Keratinocyte (primary cell): ENCODE results near the gene SYT9. TPM values are rescaled to one million over a fixed set of nuclear protein-coding genes. Genes with fewer than 3 reads are reported as not detected.
A peak's percentile ranks its signal among the peaks of the same experiment; 100 is the strongest.

Experiments
- DNase-seq: peaks from one replicate; pipeline ENCODE4 v3.0.0-alpha.2; 2011; ENCODE audit warnings: low read depth, missing footprints, low spot score
- FAIRE-seq: peaks from 2 replicates; lab custom pipeline; 2011; peaks lifted over from hg19 to GRCh38; lab: Jason Lieb, UNC
- H2AFZ ChIP-seq: 2 replicates; pipeline ENCODE4 v1.6.0; 2012; ENCODE audit warnings: low read length, control low read depth, inconsistent platforms; ENCODE audit not compliant: control insufficient read depth
- H3K27ac ChIP-seq: 2 replicates; pipeline ENCODE4 v1.5.1; 2011; ENCODE audit warnings: low read length; ENCODE audit not compliant: control insufficient read depth, insufficient read depth
- H3K27me3 ChIP-seq: 3 replicates; pipeline ENCODE4 v1.6.0; 2011; ENCODE audit warnings: low read length; ENCODE audit not compliant: control insufficient read depth, insufficient read depth; ENCODE audit errors: extremely low read depth
- H3K36me3 ChIP-seq, 2 experiments: 2 replicates in 1 of 2; 3 replicates in 1 of 2; pipeline ENCODE4 v1.5.1; 2011; ENCODE audit warnings: low read length in 2 of 2, mild to moderate bottlenecking in 1 of 2; ENCODE audit not compliant: control insufficient read depth in 2 of 2, insufficient read depth in 2 of 2; ENCODE audit errors: extremely low read depth in 1 of 2
- H3K4me1 ChIP-seq: 3 replicates; pipeline ENCODE4 v1.5.1; 2011; ENCODE audit warnings: low read length; ENCODE audit not compliant: control insufficient read depth, insufficient read depth; ENCODE audit errors: extremely low read depth
- H3K4me2 ChIP-seq: 3 replicates; pipeline ENCODE4 v1.6.0; 2011; ENCODE audit warnings: low read depth, low read length; ENCODE audit not compliant: control insufficient read depth, insufficient read depth; ENCODE audit errors: extremely low read depth
- H3K4me3 ChIP-seq, 3 experiments: fragments of 200-600 bp in 1 of 3; sonication (generic) in 1 of 3; 2 replicates in 2 of 3; 3 replicates in 1 of 3; pipeline ENCODE4 v1.5.1; 2011 to 2016; ENCODE audit warnings: low read length in 3 of 3, mild to moderate bottlenecking in 3 of 3, control low read depth in 2 of 3, inconsistent platforms in 1 of 3, low read depth in 1 of 3, mixed read lengths in 1 of 3, mixed run types in 1 of 3, moderate library complexity in 1 of 3; ENCODE audit not compliant: control insufficient read depth in 2 of 3, insufficient read depth in 2 of 3; ENCODE audit errors: extremely low read depth in 1 of 3
- H3K79me2 ChIP-seq: 2 replicates; pipeline ENCODE4 v1.6.0; 2012; ENCODE audit warnings: low read length; ENCODE audit not compliant: control insufficient read depth, insufficient read depth
- H3K9ac ChIP-seq: 3 replicates; pipeline ENCODE4 v1.6.0; 2011; ENCODE audit warnings: low read length; ENCODE audit not compliant: control insufficient read depth, insufficient read depth; ENCODE audit errors: extremely low read depth
- H3K9me1 ChIP-seq: 3 replicates; pipeline ENCODE4 v1.6.0; 2011; ENCODE audit warnings: low read length; ENCODE audit not compliant: control insufficient read depth, insufficient read depth; ENCODE audit errors: extremely low read depth
- H3K9me3 ChIP-seq: 2 replicates; pipeline ENCODE4 v1.5.1; 2012; ENCODE audit warnings: low read depth, low read length; ENCODE audit not compliant: control insufficient read depth
- H4K20me1 ChIP-seq: 3 replicates; pipeline ENCODE4 v1.6.0; 2011; ENCODE audit warnings: low read length; ENCODE audit not compliant: control insufficient read depth, insufficient read depth; ENCODE audit errors: extremely low read depth
- CTCF ChIP-seq, 3 experiments: IDR thresholded peaks in 1 of 3; conservative IDR thresholded peaks in 1 of 3; optimal IDR thresholded peaks in 1 of 3; 2 replicates in 2 of 3; 3 replicates in 1 of 3; pipeline versions ENCODE3 to v1.5.1; 2011; ENCODE audit warnings: low read length in 3 of 3, mild to moderate bottlenecking in 3 of 3, moderate library complexity in 2 of 3, control low read depth in 1 of 3, inconsistent platforms in 1 of 3; ENCODE audit not compliant: insufficient read depth in 2 of 3; ENCODE audit errors: extremely low read depth in 1 of 3
- EZH2 ChIP-seq: IDR thresholded peaks from one replicate; pipeline ENCODE4 v1.6.1; 2012; ENCODE audit warnings: inconsistent platforms, mild to moderate bottlenecking, low read length, moderate library complexity
- dilution Hi-C: fragments of 300-500 bp; cut with MboI; formaldehyde crosslinking; loops from one replicate; pipeline ENCODE4 v1.7.0; 2020; ENCODE audit warnings: low sequenced_read_pairs; ENCODE audit not compliant: extremely low pct_ligation_motif_present
- polyA minus RNA-seq, 3 experiments: library from RNA; depleted of rRNA, polyadenylated mRNA; stranded (reverse); fragments of >200 nt; gene quantifications; 1 replicate in 1 of 3; 2 replicates in 1 of 3; 3 replicates in 1 of 3; pipeline ENCODE4 v1.2.3, GENCODE V29; 2011
- polyA plus RNA-seq, 5 experiments: library from polyadenylated mRNA; depleted of rRNA in 3 of 5; stranded (reverse) in 3 of 5; stranded (forward) in 1 of 5; unstranded in 1 of 5; fragments of >200 nt; gene quantifications; 1 replicate in 1 of 5; 2 replicates in 3 of 5; 3 replicates in 1 of 5; pipeline versions ENCODE4 v1.2.1 to v1.2.3, GENCODE V29; 2011 to 2012; ENCODE audit warnings: missing spikeins in 2 of 5, low read depth in 1 of 5, low replicate concordance in 1 of 5

The SYT9 gene
- polyA plus RNA-seq (not detected in 3 replicates), polyA minus RNA-seq (not detected in 3 replicates)
- polyA plus RNA-seq (2011; ENCODE audit: low read depth): not detected
- not detected in 2 replicates for polyA plus RNA-seq (2011; cell fraction: cytosol; rRNA removed)
- polyA plus RNA-seq (2011; cell fraction: nucleus; rRNA removed): not detected in 2 replicates
- not detected in 2 replicates for polyA plus RNA-seq (2012; ENCODE audit: low replicate concordance)
- not detected for polyA minus RNA-seq (2011; cell fraction: cytosol; rRNA and poly(A)+ RNA removed)
- not detected in 2 replicates for polyA minus RNA-seq (2011; cell fraction: nucleus; rRNA and poly(A)+ RNA removed)

- no peaks in the 10 kb centered on the region for H3K36me3 ChIP-seq
- H3K27ac ChIP-seq: no peak within 1 kb of the TSS
- dilution Hi-C loops: no loop called here
- no peaks in the 10 kb centered on the region for H3K79me2 ChIP-seq
- peak within 1 kb of the TSS; percentile 78 for H2AFZ ChIP-seq
- peaks cover 31% of the 10 kb centered on the region for H3K27me3 ChIP-seq
- H3K4me2 ChIP-seq: peak within 1 kb of the TSS; percentile 71
- no peak for FAIRE-seq
- no peaks in the 10 kb centered on the region for H3K9me3 ChIP-seq
- H3K9me1 ChIP-seq: no peaks in the 10 kb centered on the region
- H3K9ac ChIP-seq: no peak within 1 kb of the TSS
- no peaks in the 10 kb centered on the region for H4K20me1 ChIP-seq
- TF ChIP-seq EZH2: no peak
- TF ChIP-seq CTCF (optimal IDR thresholded peaks at IDR 0.05 in 1 of 3, IDR thresholded peaks at IDR 0.05 in 1 of 3, conservative IDR thresholded peaks at IDR 0.05 in 1 of 3; ENCODE audit: extremely low read depth in 1 of 3, insufficient read depth in 2 of 3, low read length in 3 of 3): peak in 1 of 3 experiments; percentile 3
- no peaks in the 10 kb centered on the region for H3K4me1 ChIP-seq
- no peak for DNase-seq
- peak within 1 kb of the TSS; percentile 38 to 59 (median 57) for H3K4me3 ChIP-seq
These were observed at the start of gene SYT9 for GRCh38 chr11:7251836-7252682. Gene SYT9 (plus strand): TSS chr11:7251904. CDS start chr11:7252187, 283 bp downstream.

GRCh38 chr11:7202412-7202811 is 49.3 kb upstream of the SYT9 start:
- H2AFZ ChIP-seq: no peak overlapping the region
- no peaks in the 10 kb centered on the region for H3K27me3 ChIP-seq
- DNase-seq: no peak
- dilution Hi-C loops: no loop called here
- no peaks in the 10 kb centered on the region for H3K9me3 ChIP-seq
- no peaks in the 10 kb centered on the region for H3K4me1 ChIP-seq
- H3K9me1 ChIP-seq: no peaks in the 10 kb centered on the region
- H3K27ac ChIP-seq: no peak overlapping the region
- no peaks in the 10 kb centered on the region for H3K79me2 ChIP-seq
- no peak for FAIRE-seq
- no peaks in the 10 kb centered on the region for H4K20me1 ChIP-seq
- no peak overlapping the region for H3K4me2 ChIP-seq
- no peaks in the 10 kb centered on the region for H3K36me3 ChIP-seq
- H3K4me3 ChIP-seq: no peak overlapping the region
- H3K9ac ChIP-seq: no peak overlapping the region
- TF ChIP-seq EZH2 (no peak), CTCF (optimal IDR thresholded peaks at IDR 0.05 in 1 of 3, IDR thresholded peaks at IDR 0.05 in 1 of 3, conservative IDR thresholded peaks at IDR 0.05 in 1 of 3; ENCODE audit: extremely low read depth in 1 of 3, insufficient read depth in 2 of 3, low read length in 3 of 3) (no peak)
